HCT116 (cell line): ENCODE results near the gene PHF2. TPM values are rescaled to one million over a fixed set of nuclear protein-coding genes. Genes with fewer than 3 reads are reported as not detected.

Source experiments
- ATAC-seq: fragments of 200-7000 bp; cut with Tn5 transposase; 2 replicates; pipeline ENCODE4 v1.9.1; 2020; ENCODE audit warnings: mild to moderate bottlenecking, moderate library complexity
- BruUV-seq: library from RNA; stranded (reverse); fragments of 400-500 nt; replicated peaks from 2 replicates; lab custom pipeline; 2021; lab: Mats Ljungman, UMichigan
- CTCF ChIA-PET: fragments of 300-600 bp; sonication (Branson Sonifier 250); formaldehyde crosslinking; loops from one replicate; lab custom pipeline; 2021; ENCODE audit warnings: antibody characterized with exemption; lab: Charles Lee
- POLR2A ChIA-PET: fragments of 300-600, 350-600 bp; sonication (Branson Sonifier 250); formaldehyde crosslinking; loops from one replicate; lab custom pipeline; 2021; ENCODE audit warnings: antibody characterized with exemption; lab: Charles Lee
- RAD21 ChIA-PET, 2 experiments: fragments of 300-600 bp; sonication (Branson Sonifier 250); formaldehyde crosslinking; loops; one replicate each; lab custom pipeline; 2023; ENCODE audit warnings: low total read pairs in 2 of 2; ENCODE audit not compliant: uncharacterized antibody in 2 of 2, unreplicated experiment in 2 of 2, low non-redundant PET in 1 of 2; lab: Charles Lee
- DNase-seq: peaks from one replicate; pipeline ENCODE4 v3.0.0-alpha.2; 2010; ENCODE audit warnings: low read depth, low spot score
- H2AFZ ChIP-seq: fragments of 200-600 bp; shearing (Covaris generic), sonication (generic); 2 replicates; pipeline ENCODE4 v1.6.1; 2017; ENCODE audit warnings: low read depth, mixed run types, mixed read lengths, antibody characterized with exemption, low read length; ENCODE audit not compliant: poor library complexity, severe bottlenecking
- H3K27ac ChIP-seq: 2 replicates; pipeline ENCODE4 v1.5.1; 2012; ENCODE audit warnings: low read depth, low read length
- H3K27me3 ChIP-seq: fragments of 200-600 bp; sonication (generic); 2 replicates; pipeline ENCODE4 v1.6.1; 2016; ENCODE audit warnings: mixed run types, low read length, mixed read lengths; ENCODE audit not compliant: insufficient read depth
- H3K36me3 ChIP-seq, 2 experiments: fragments of 200-500 bp in 1 of 2; fragments of 200-600 bp in 1 of 2; sonication (Bioruptor generic) in 1 of 2; sonication (generic) in 1 of 2; 2 replicates each; pipeline versions ENCODE4 v1.5.1 to v1.6.1; 2014 to 2016; ENCODE audit warnings: low read length in 2 of 2, inconsistent platforms in 1 of 2, mixed read lengths in 1 of 2, mixed run types in 1 of 2; ENCODE audit not compliant: insufficient read depth in 2 of 2, control insufficient read depth in 1 of 2
- H3K4me1 ChIP-seq, 2 experiments: fragments of 200-600 bp in 1 of 2; sonication (generic) in 1 of 2; 2 replicates each; pipeline versions ENCODE4 v1.5.1 to v1.6.1; 2012 to 2017; ENCODE audit warnings: low read length in 2 of 2, inconsistent platforms in 1 of 2, mild to moderate bottlenecking in 1 of 2, mixed read lengths in 1 of 2, mixed run types in 1 of 2, moderate library complexity in 1 of 2; ENCODE audit not compliant: insufficient read depth in 2 of 2, control insufficient read depth in 1 of 2
- H3K4me2 ChIP-seq: fragments of 200-600 bp; sonication (generic); 2 replicates; pipeline ENCODE4 v1.6.1; 2017; ENCODE audit warnings: mixed run types, low read length, mixed read lengths
- H3K4me3 ChIP-seq, 2 experiments: fragments of 200-600 bp in 1 of 2; sonication (generic) in 1 of 2; replicated peaks in 1 of 2; 2 replicates each; pipeline ENCODE4 v1.5.1; 2011 to 2016; ENCODE audit warnings: low read length in 2 of 2, control low read depth in 1 of 2, low read depth in 1 of 2, mild to moderate bottlenecking in 1 of 2, mixed read lengths in 1 of 2, mixed run types in 1 of 2
- H3K79me2 ChIP-seq: fragments of 200-600 bp; sonication (generic); 2 replicates; pipeline ENCODE4 v1.6.1; 2017; ENCODE audit warnings: mild to moderate bottlenecking, mixed run types, low read length, moderate library complexity, mixed read lengths; ENCODE audit not compliant: insufficient read depth
- H3K9ac ChIP-seq: fragments of 200-600 bp; sonication (generic); 2 replicates; pipeline ENCODE4 v1.6.1; 2016; ENCODE audit warnings: low read length, mixed read lengths
- H3K9me2 ChIP-seq: fragments of 200-600 bp; sonication (generic), shearing (Covaris generic); 2 replicates; pipeline ENCODE4 v1.6.1; 2017; ENCODE audit warnings: mixed run types, mild to moderate bottlenecking, moderate library complexity; ENCODE audit not compliant: insufficient read depth
- H3K9me3 ChIP-seq, 2 experiments: fragments of 200-500 bp in 1 of 2; fragments of 200-600 bp in 1 of 2; sonication (Bioruptor generic) in 1 of 2; sonication (generic) in 1 of 2; 2 replicates each; pipeline ENCODE4 v1.6.1; 2014 to 2017; ENCODE audit warnings: low read length in 2 of 2, mixed read lengths in 2 of 2, inconsistent platforms in 1 of 2, low read depth in 1 of 2, mild to moderate bottlenecking in 1 of 2, mixed run types in 1 of 2, moderate library complexity in 1 of 2; ENCODE audit not compliant: control insufficient read depth in 1 of 2, insufficient read depth in 1 of 2
- H4K20me1 ChIP-seq: fragments of 200-600 bp; sonication (generic), shearing (Covaris generic); 2 replicates; pipeline ENCODE4 v1.6.1; 2017; ENCODE audit warnings: mixed run types, mild to moderate bottlenecking, moderate library complexity; ENCODE audit not compliant: insufficient read depth
- ATF3 ChIP-seq: IDR thresholded peaks from 2 replicates; pipeline ENCODE4 v1.6.1; 2012
- CBX3 ChIP-seq: IDR thresholded peaks from 2 replicates; pipeline ENCODE4 v1.6.1; 2012; ENCODE audit warnings: low read depth
- CEBPB ChIP-seq: IDR thresholded peaks from 2 replicates; pipeline ENCODE4 v1.6.1; 2012; ENCODE audit warnings: low read depth
- EZH2 ChIP-seq: fragments of 200-600 bp; sonication (generic); IDR thresholded peaks from 2 replicates; pipeline ENCODE4 v1.6.1; 2017; ENCODE audit warnings: antibody characterized with exemption, mixed run types
- FOSL1 ChIP-seq: IDR thresholded peaks from 2 replicates; pipeline ENCODE4 v1.6.1; 2012; ENCODE audit warnings: low read depth
- SRF ChIP-seq: IDR thresholded peaks from 2 replicates; pipeline ENCODE4 v1.6.1; 2012; ENCODE audit warnings: low read depth
- TCF7L2 ChIP-seq: IDR thresholded peaks from 2 replicates; pipeline ENCODE4 v1.7.0; 2011; ENCODE audit warnings: borderline replicate concordance, inconsistent platforms; ENCODE audit not compliant: insufficient read depth, insufficient read length; ENCODE audit errors: extremely low read depth
- YY1 ChIP-seq: IDR thresholded peaks from 2 replicates; pipeline ENCODE4 v1.6.1; 2011; ENCODE audit warnings: low read length, low read depth, moderate library complexity, mild to moderate bottlenecking; ENCODE audit not compliant: insufficient replicate concordance; ENCODE audit errors: extremely low read depth
- ZBTB33 ChIP-seq: IDR thresholded peaks from 2 replicates; pipeline ENCODE4 v1.6.1; 2011; ENCODE audit warnings: mild to moderate bottlenecking, low read length, moderate library complexity; ENCODE audit not compliant: insufficient replicate concordance; ENCODE audit errors: extremely low read depth
- intact Hi-C: fragments of 100-400 bp; cut with micrococcal nuclease; formaldehyde crosslinking; loops from 2 replicates; pipeline ENCODE4 v1.10.0; 2022
- total RNA-seq: library from RNA; stranded (reverse); gene quantifications from one replicate; pipeline ENCODE4 v1.2.1, GENCODE V29; 2021; ENCODE audit not compliant: unreplicated experiment
- TF ChIP-seq, protein P1 (sequence below): IDR thresholded peaks from 2 replicates; pipeline ENCODE4 v1.6.1; 2012
- TF ChIP-seq, protein P2 (sequence below): IDR thresholded peaks from 2 replicates; pipeline ENCODE4 v1.6.1; 2012; ENCODE audit warnings: low read depth

The PHF2 gene
- total RNA-seq, 1 experiment from 2014 or later, result 20.6 TPM

- Histone ChIP-seq H3K4me2 (no peak overlapping the region), H4K20me1 (no peaks in the 10 kb centered on the region), H3K9ac (no peak overlapping the region), H3K9me3 (no peaks in the 10 kb centered on the region), H3K4me3 (no peak overlapping the region), H2AFZ (no peak overlapping the region), H3K27ac (no peak overlapping the region), H3K27me3 (no peaks in the 10 kb centered on the region), H3K4me1 (no peaks in the 10 kb centered on the region), H3K36me3 (peaks cover 5 to 10% of the 10 kb centered on the region in 2 experiments; a peak in 2 of 4 replicates), H3K79me2 (no peaks in the 10 kb centered on the region), H3K9me2 (no peaks in the 10 kb centered on the region)
- intact Hi-C loops, result no loop called here
- ChIA-PET RAD21 (no interaction called here), CTCF (no interaction called here), POLR2A (no interaction called here)
- DNase-seq, result no peak
- TF ChIP-seq FOSL1, result no peak
- TF ChIP-seq TCF7L2, result no peak
- TF ChIP-seq YY1, result no peak
- no TSS peak for BruUV-seq
- ATAC-seq, result no peak
Measured at GRCh38 chr9:93650448-93650847, 74.1 kb downstream of the PHF2 start.

- BruUV-seq, result no TSS peak
Measured at GRCh38 chr9:93651521-93651950, 75.2 kb downstream of the PHF2 start.

More at GRCh38 chr9:93651521-93651950, 75.2 kb downstream of the PHF2 start:
- no peak for TF ChIP-seq EZH2
- TF ChIP-seq, protein P1, sequence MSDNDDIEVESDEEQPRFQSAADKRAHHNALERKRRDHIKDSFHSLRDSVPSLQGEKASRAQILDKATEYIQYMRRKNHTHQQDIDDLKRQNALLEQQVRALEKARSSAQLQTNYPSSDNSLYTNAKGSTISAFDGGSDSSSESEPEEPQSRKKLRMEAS, result no peak
- TF ChIP-seq CBX3, result no peak
- TF ChIP-seq ZBTB33, result no peak
- TF ChIP-seq, protein P2, sequence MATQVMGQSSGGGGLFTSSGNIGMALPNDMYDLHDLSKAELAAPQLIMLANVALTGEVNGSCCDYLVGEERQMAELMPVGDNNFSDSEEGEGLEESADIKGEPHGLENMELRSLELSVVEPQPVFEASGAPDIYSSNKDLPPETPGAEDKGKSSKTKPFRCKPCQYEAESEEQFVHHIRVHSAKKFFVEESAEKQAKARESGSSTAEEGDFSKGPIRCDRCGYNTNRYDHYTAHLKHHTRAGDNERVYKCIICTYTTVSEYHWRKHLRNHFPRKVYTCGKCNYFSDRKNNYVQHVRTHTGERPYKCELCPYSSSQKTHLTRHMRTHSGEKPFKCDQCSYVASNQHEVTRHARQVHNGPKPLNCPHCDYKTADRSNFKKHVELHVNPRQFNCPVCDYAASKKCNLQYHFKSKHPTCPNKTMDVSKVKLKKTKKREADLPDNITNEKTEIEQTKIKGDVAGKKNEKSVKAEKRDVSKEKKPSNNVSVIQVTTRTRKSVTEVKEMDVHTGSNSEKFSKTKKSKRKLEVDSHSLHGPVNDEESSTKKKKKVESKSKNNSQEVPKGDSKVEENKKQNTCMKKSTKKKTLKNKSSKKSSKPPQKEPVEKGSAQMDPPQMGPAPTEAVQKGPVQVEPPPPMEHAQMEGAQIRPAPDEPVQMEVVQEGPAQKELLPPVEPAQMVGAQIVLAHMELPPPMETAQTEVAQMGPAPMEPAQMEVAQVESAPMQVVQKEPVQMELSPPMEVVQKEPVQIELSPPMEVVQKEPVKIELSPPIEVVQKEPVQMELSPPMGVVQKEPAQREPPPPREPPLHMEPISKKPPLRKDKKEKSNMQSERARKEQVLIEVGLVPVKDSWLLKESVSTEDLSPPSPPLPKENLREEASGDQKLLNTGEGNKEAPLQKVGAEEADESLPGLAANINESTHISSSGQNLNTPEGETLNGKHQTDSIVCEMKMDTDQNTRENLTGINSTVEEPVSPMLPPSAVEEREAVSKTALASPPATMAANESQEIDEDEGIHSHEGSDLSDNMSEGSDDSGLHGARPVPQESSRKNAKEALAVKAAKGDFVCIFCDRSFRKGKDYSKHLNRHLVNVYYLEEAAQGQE, result no peak
- no peak for TF ChIP-seq CEBPB
- TF ChIP-seq SRF, result no peak
- TF ChIP-seq FOSL1, result no peak
- TF ChIP-seq ATF3, result no peak
- ChIA-PET RAD21 (no interaction called here), POLR2A (no interaction called here), CTCF (no interaction called here)
- no peaks in the 10 kb centered on the region for H3K9me2 ChIP-seq
- no peaks in the 10 kb centered on the region for H3K9me3 ChIP-seq
- DNase-seq (no peak), ATAC-seq (no peak)
- no peaks in the 10 kb centered on the region for H3K27me3 ChIP-seq
- no peaks in the 10 kb centered on the region for H4K20me1 ChIP-seq
- no peak overlapping the region for H3K9ac ChIP-seq
- intact Hi-C loops, result no loop called here
- H3K36me3 ChIP-seq, result peaks cover 5 to 10% of the 10 kb centered on the region in 2 experiments; a peak in 2 of 4 replicates
- H3K4me1 ChIP-seq, result no peaks in the 10 kb centered on the region
- H3K4me2 ChIP-seq, result no peak overlapping the region
- no peak overlapping the region for H3K4me3 ChIP-seq
- no peak overlapping the region for H3K27ac ChIP-seq
- H3K79me2 ChIP-seq, result no peaks in the 10 kb centered on the region
- H2AFZ ChIP-seq, result no peak overlapping the region
